Keratinocyte (primary cell): ENCODE measurements around the gene CRTC1. TPM values are rescaled to one million over a fixed set of nuclear protein-coding genes. Genes with fewer than 3 reads are reported as not detected.

ENCODE experiments used
- DNase-seq: peaks from one replicate; pipeline ENCODE4 v3.0.0-alpha.2; 2011; ENCODE audit warnings: low read depth, missing footprints, low spot score
- FAIRE-seq: peaks from 2 replicates; lab custom pipeline; 2011; peaks lifted over from hg19 to GRCh38; lab: Jason Lieb, UNC
- H2AFZ ChIP-seq: 2 replicates; pipeline ENCODE4 v1.6.0; 2012; ENCODE audit warnings: low read length, control low read depth, inconsistent platforms; ENCODE audit not compliant: control insufficient read depth
- H3K27ac ChIP-seq: 2 replicates; pipeline ENCODE4 v1.5.1; 2011; ENCODE audit warnings: low read length; ENCODE audit not compliant: control insufficient read depth, insufficient read depth
- H3K27me3 ChIP-seq: 3 replicates; pipeline ENCODE4 v1.6.0; 2011; ENCODE audit warnings: low read length; ENCODE audit not compliant: control insufficient read depth, insufficient read depth; ENCODE audit errors: extremely low read depth
- H3K36me3 ChIP-seq, 2 experiments: 2 replicates in 1 of 2; 3 replicates in 1 of 2; pipeline ENCODE4 v1.5.1; 2011; ENCODE audit warnings: low read length in 2 of 2, mild to moderate bottlenecking in 1 of 2; ENCODE audit not compliant: control insufficient read depth in 2 of 2, insufficient read depth in 2 of 2; ENCODE audit errors: extremely low read depth in 1 of 2
- H3K4me1 ChIP-seq: 3 replicates; pipeline ENCODE4 v1.5.1; 2011; ENCODE audit warnings: low read length; ENCODE audit not compliant: control insufficient read depth, insufficient read depth; ENCODE audit errors: extremely low read depth
- H3K4me2 ChIP-seq: 3 replicates; pipeline ENCODE4 v1.6.0; 2011; ENCODE audit warnings: low read depth, low read length; ENCODE audit not compliant: control insufficient read depth, insufficient read depth; ENCODE audit errors: extremely low read depth
- H3K4me3 ChIP-seq, 3 experiments: fragments of 200-600 bp in 1 of 3; sonication (generic) in 1 of 3; 2 replicates in 2 of 3; 3 replicates in 1 of 3; pipeline ENCODE4 v1.5.1; 2011 to 2016; ENCODE audit warnings: low read length in 3 of 3, mild to moderate bottlenecking in 3 of 3, control low read depth in 2 of 3, inconsistent platforms in 1 of 3, low read depth in 1 of 3, mixed read lengths in 1 of 3, mixed run types in 1 of 3, moderate library complexity in 1 of 3; ENCODE audit not compliant: control insufficient read depth in 2 of 3, insufficient read depth in 2 of 3; ENCODE audit errors: extremely low read depth in 1 of 3
- H3K79me2 ChIP-seq: 2 replicates; pipeline ENCODE4 v1.6.0; 2012; ENCODE audit warnings: low read length; ENCODE audit not compliant: control insufficient read depth, insufficient read depth
- H3K9ac ChIP-seq: 3 replicates; pipeline ENCODE4 v1.6.0; 2011; ENCODE audit warnings: low read length; ENCODE audit not compliant: control insufficient read depth, insufficient read depth; ENCODE audit errors: extremely low read depth
- H3K9me1 ChIP-seq: 3 replicates; pipeline ENCODE4 v1.6.0; 2011; ENCODE audit warnings: low read length; ENCODE audit not compliant: control insufficient read depth, insufficient read depth; ENCODE audit errors: extremely low read depth
- H3K9me3 ChIP-seq: 2 replicates; pipeline ENCODE4 v1.5.1; 2012; ENCODE audit warnings: low read depth, low read length; ENCODE audit not compliant: control insufficient read depth
- H4K20me1 ChIP-seq: 3 replicates; pipeline ENCODE4 v1.6.0; 2011; ENCODE audit warnings: low read length; ENCODE audit not compliant: control insufficient read depth, insufficient read depth; ENCODE audit errors: extremely low read depth
- EZH2 ChIP-seq: IDR thresholded peaks from one replicate; pipeline ENCODE4 v1.6.1; 2012; ENCODE audit warnings: inconsistent platforms, mild to moderate bottlenecking, low read length, moderate library complexity
- dilution Hi-C: fragments of 300-500 bp; cut with MboI; formaldehyde crosslinking; loops from one replicate; pipeline ENCODE4 v1.7.0; 2020; ENCODE audit warnings: low sequenced_read_pairs; ENCODE audit not compliant: extremely low pct_ligation_motif_present
- polyA plus RNA-seq, 5 experiments: library from polyadenylated mRNA; depleted of rRNA in 3 of 5; stranded (reverse) in 3 of 5; stranded (forward) in 1 of 5; unstranded in 1 of 5; fragments of >200 nt; gene quantifications; 1 replicate in 1 of 5; 2 replicates in 3 of 5; 3 replicates in 1 of 5; pipeline versions ENCODE4 v1.2.1 to v1.2.3, GENCODE V29; 2011 to 2012; ENCODE audit warnings: missing spikeins in 2 of 5, low read depth in 1 of 5, low replicate concordance in 1 of 5
- TF ChIP-seq, protein P1 (sequence below), 3 experiments: IDR thresholded peaks in 1 of 3; conservative IDR thresholded peaks in 1 of 3; optimal IDR thresholded peaks in 1 of 3; 2 replicates in 2 of 3; 3 replicates in 1 of 3; pipeline versions ENCODE3 to v1.5.1; 2011; ENCODE audit warnings: low read length in 3 of 3, mild to moderate bottlenecking in 3 of 3, moderate library complexity in 2 of 3, control low read depth in 1 of 3, inconsistent platforms in 1 of 3; ENCODE audit not compliant: insufficient read depth in 2 of 3; ENCODE audit errors: extremely low read depth in 1 of 3

The CRTC1 gene
- polyA plus RNA-seq, 1 donor (not counting 4 experiments of a cell fraction or from before 2014, with no cell fraction given), result 0.54 TPM

DNA sequence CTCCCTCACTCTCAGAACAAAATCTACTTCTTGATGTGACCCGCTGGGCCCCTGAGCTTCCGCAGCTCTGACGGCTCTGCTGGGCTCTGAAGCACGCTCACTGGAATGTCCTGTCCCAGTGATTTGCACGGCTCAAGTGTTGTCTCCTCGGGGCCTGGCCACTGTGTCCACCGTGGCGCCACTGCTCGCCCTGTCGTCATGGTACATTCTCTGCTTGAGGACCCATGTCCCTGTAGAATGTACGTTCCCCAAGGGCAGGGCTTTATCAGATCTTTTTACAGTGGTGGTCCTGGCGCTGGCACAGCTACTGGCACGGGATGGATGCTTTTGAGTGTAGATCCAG lies 34.5 kb upstream of the CRTC1 start:
- Histone ChIP-seq H3K79me2 (no peaks in the 10 kb centered on the region), H3K27me3 (no peaks in the 10 kb centered on the region), H4K20me1 (no peaks in the 10 kb centered on the region), H2AFZ (no peak overlapping the region), H3K9me3 (peaks cover 4% of the 10 kb centered on the region), H3K36me3 (no peaks in the 10 kb centered on the region), H3K4me3 (no peak overlapping the region), H3K27ac (no peak overlapping the region), H3K9me1 (no peaks in the 10 kb centered on the region), H3K9ac (no peak overlapping the region), H3K4me1 (peaks cover 3% of the 10 kb centered on the region), H3K4me2 (no peak overlapping the region)
- DNase-seq (no peak), FAIRE-seq (no peak)
- TF ChIP-seq, protein P1, sequence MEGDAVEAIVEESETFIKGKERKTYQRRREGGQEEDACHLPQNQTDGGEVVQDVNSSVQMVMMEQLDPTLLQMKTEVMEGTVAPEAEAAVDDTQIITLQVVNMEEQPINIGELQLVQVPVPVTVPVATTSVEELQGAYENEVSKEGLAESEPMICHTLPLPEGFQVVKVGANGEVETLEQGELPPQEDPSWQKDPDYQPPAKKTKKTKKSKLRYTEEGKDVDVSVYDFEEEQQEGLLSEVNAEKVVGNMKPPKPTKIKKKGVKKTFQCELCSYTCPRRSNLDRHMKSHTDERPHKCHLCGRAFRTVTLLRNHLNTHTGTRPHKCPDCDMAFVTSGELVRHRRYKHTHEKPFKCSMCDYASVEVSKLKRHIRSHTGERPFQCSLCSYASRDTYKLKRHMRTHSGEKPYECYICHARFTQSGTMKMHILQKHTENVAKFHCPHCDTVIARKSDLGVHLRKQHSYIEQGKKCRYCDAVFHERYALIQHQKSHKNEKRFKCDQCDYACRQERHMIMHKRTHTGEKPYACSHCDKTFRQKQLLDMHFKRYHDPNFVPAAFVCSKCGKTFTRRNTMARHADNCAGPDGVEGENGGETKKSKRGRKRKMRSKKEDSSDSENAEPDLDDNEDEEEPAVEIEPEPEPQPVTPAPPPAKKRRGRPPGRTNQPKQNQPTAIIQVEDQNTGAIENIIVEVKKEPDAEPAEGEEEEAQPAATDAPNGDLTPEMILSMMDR (optimal IDR thresholded peaks at IDR 0.05 in 1 of 3, IDR thresholded peaks at IDR 0.05 in 1 of 3, conservative IDR thresholded peaks at IDR 0.05 in 1 of 3; ENCODE audit: extremely low read depth in 1 of 3, insufficient read depth in 2 of 3, low read length in 3 of 3), result no peak
- no peak for TF ChIP-seq EZH2
- dilution Hi-C loops, result no loop called here

DNA sequence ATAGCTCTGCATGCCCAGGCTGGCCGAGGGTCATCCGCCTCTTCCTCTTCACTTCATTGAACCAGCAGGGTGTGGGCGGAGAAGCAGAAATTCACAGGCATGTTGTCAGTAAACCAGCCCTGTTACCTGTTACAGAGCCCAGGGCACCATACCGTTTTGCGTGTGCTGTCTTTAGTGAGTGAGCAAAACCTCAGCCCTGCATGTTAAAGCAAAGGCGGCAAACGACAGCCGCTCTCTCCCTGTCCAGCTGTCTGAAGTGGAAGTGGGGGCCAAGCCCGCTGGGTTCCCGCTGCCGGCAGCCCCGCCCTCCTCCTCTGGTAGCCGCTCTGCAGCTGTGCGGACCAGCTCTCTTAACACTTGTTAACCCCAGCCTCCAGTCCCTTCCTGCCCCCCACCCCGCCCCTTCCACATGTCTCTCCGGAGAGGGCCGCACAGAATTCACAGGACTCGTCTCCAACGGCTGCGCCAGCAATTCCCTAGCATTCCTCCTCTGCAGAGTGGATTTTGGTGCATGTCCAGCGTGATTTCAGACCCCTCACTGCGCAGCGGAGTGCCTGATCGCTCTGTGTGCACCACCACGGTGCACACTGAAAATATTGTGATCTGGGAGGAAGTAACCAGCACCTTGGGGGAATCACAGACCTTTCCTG lies 34.0 kb upstream of the CRTC1 start:
- peaks cover 3% of the 10 kb centered on the region for H3K4me1 ChIP-seq
- H3K4me2 ChIP-seq, result no peak overlapping the region
- DNase-seq, result no peak
- dilution Hi-C loops, result no loop called here
- no peaks in the 10 kb centered on the region for H3K9me3 ChIP-seq
- FAIRE-seq, result no peak
- H3K27ac ChIP-seq, result no peak overlapping the region
- no peaks in the 10 kb centered on the region for H3K27me3 ChIP-seq
- H3K36me3 ChIP-seq, result no peaks in the 10 kb centered on the region
- H2AFZ ChIP-seq, result no peak overlapping the region
- TF ChIP-seq EZH2, result no peak
- TF ChIP-seq, protein P1 (optimal IDR thresholded peaks at IDR 0.05 in 1 of 3, IDR thresholded peaks at IDR 0.05 in 1 of 3, conservative IDR thresholded peaks at IDR 0.05 in 1 of 3; ENCODE audit: extremely low read depth in 1 of 3, insufficient read depth in 2 of 3, low read length in 3 of 3), result no peak
- H3K4me3 ChIP-seq, result no peak overlapping the region
- H3K79me2 ChIP-seq, result no peaks in the 10 kb centered on the region
- no peaks in the 10 kb centered on the region for H3K9me1 ChIP-seq
- H3K9ac ChIP-seq, result no peak overlapping the region
- H4K20me1 ChIP-seq, result no peaks in the 10 kb centered on the region
